RKO (cell line): Measurements from ENCODE around the gene JOSD2.
"Not testable (repeated sequence)": the region's sequence is repeated elsewhere in the genome, so short reads cannot be mapped to it uniquely, and the experiment has no call there.

Experiments used
- DNase-seq: peaks from one replicate; pipeline ENCODE4 v3.0.0-alpha.2; 2016; ENCODE audit warnings: low spot score

JOSD2 gene

GRCh38 chr19:50478901-50479715 lies 31.9 kb downstream of the JOSD2 start:
- DNase-seq, result peak; percentile 54

DNA sequence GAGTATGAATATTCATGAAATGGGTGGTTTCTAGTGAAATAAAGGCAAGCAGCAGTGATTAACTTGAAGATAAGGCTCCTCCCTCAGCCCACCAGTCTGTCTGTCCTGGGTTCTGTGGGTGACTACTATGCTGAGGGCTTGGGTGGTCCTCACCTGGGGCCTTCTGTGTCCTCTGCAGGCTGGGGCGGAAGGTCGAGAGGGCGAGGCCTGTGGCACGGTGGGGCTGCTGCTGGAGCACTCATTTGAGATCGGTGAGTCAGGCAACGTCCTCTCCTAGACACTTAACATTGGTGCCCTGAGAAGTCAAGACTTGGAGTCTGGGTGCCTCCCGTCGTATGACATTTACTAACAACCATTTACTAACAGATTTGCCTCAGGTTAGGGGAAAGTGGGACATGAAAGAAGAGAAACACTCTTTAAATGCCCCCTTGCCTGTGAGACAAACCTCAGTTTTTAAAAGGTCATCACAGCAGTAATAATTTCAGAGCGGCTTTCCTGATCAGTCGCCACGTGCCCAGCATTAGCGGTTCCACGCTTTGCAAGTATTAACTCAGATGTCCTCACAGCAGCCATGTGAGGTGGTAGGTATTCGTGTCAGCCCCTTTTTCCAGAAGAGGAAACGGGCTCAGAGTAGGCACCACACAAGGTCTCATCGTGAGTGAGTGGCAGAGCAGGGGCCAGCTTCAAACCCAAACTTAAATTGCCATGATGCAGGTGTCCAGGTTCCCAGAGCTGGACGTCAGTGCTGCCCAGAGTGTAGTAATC lies 33.1 kb downstream of the JOSD2 start:
- DNase-seq, result no peak

DNA sequence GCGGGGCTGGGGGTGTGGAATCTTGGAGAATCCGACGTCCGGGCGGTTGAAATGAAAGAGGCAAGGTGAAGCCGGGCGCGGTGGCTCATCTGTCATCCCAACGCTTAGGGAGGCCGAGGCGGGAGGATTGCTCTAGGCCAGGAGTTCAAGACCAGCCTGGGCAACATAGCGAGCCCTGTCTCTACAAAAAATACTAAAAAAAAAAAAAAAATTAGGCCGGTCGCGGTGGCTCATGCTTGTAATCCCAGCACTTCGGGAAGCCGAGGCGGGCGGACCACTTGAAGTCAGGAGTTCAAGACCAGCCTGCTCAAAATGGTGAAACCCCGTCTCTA lies 34.1 kb downstream of the JOSD2 start:
- DNase-seq, result no peak

GRCh38 chr19:50476224-50476906 lies 34.6 kb downstream of the JOSD2 start, which contains the start of the genes EMC10 and GARIN5A:
Gene EMC10 (plus strand): TSS chr19:50476507. CDS start chr19:50476545, 38 bp downstream.
Gene GARIN5A (minus strand): TSS chr19:50476848. CDS start chr19:50476388, 460 bp downstream.
- DNase-seq, result peak; percentile 96

DNA sequence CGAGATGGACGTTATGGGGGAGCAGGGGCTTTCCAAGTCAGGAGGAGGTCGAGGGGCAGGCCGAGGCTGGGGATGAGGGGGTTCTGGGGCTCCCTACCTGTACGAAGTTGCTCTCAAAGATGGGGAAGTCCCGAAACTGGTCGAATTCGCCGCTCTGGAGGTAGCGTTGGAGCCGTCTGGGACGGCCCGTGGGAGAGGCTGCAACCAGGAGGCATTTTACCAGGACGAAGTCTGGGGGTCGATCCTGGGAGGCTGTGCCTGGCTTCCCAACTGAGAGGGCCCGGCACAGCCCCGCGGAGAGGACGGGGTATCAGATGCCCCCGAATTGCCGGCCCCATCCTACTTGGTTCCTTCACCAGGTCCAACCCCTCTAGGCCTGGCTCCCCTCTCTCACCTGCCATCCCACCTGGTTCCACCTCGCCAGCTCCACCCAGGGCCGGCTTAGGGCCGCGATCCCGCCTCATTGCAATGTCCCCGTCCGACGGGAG lies 35.2 kb downstream of the JOSD2 start:
- DNase-seq, result no peak

DNA sequence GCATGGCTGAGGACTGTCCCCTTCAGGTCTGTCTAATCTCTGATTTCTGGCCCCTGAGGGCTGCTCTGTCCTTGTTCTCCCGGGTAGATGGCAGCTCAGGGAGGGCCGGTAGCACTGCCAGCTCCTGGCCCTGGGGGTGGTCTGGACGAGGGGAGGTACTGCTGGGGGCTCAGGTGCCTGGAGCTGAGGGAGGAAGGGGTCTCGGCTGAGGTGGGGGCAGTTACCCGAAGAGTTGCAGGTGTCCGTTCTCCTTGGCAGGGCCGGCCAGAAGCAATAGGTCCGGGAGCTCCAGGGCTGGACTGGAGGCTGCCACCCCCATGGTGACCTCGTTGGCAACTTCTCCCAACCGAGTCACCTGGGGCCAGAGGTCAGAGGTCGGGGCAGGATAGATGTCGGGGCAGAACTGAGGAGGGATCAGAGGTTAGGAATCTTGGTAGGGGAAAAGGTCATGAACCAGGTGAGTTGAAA lies 35.9 kb downstream of the JOSD2 start:
- no peak for DNase-seq

GRCh38 chr19:50473336-50473735 lies 37.7 kb downstream of the JOSD2 start:
- DNase-seq, result not testable (repeated sequence)

DNA sequence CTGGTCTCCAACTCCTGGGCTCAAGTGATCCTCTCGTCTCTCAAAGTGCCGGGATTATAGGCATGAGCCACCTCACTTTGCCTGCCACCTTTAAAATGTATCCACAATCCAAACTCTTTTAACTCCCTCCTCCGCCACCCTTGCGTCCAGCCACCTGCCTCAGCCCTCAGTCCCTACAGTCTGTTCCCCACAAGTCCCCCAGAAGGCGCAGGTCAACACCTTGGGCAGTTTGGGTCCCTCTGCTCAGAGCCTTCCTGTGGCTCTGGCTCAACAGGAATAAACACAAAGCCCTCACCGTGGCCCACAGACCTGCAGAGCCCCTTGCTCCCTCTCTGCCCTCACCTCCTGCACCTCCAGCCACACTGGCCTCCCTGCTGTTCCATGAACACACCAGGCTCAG lies 42.2 kb downstream of the JOSD2 start:
- no peak for DNase-seq

- DNase-seq, result no peak
Measured at GRCh38 chr19:50467566-50467965, 43.4 kb downstream of the JOSD2 start.

GRCh38 chr19:50466706-50467039 lies 44.3 kb downstream of the JOSD2 start:
- no peak for DNase-seq

GRCh38 chr19:50465986-50466705 lies 44.8 kb downstream of the JOSD2 start:
- DNase-seq, result no peak

DNA sequence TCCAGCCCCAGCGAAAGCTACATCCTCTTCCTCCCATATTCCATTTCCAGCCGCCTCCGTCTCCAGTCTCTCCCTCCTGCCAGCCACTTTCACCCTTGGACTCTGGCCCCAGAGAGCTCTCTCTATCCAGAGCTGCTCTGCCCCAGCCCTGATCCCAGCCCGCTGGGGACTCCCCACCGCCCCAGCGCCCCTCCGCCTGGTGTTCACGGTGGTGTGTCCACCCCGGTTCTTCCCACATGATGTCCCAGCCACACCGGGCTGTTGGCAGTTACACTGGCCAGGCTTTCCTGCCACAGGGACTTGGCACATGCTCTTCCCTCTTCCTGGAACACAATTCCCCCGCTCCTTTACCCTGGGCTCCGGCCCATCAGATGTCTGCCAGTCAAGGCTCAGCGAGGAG lies 46.0 kb downstream of the JOSD2 start:
- no peak for DNase-seq

DNA sequence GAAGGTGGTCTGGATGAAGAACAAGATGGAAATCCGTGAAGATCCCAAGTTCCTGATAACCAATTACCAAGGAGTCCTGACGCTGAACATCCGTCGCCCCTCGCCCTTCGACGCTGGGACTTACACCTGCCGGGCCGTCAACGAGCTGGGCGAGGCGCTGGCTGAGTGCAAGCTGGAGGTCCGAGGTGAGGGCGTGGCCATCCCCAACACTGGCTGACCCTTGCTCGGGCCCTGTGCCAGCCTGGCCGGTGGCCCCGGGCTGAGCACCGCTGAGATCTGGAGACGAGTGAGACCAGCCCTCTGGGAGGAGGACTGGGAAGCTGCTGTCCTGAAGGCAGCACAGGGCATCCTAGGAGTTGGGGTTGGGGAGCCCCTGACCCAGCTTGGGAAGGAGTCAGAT lies 46.6 kb downstream of the JOSD2 start:
- no peak for DNase-seq

DNA sequence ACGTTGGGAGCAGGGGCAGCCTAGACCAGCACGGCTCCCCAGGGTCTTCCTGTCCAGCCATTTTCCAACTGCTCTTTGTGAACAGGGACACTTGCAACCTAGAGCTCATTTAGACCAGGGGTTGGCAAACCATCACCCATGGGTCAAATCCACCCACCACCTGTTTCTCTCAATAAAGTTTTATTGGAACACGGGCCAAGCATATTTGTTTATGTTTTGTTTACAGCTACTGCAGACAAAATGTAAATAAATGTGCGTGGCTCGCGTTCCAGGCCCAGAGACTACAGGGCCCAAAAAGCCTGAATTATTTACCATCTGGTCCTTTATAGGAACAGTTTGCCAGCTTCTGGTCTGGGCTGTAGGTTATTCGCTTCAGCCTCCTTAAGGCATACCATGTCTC lies 48.0 kb downstream of the JOSD2 start:
- DNase-seq, result no peak

- peak; percentile 72 for DNase-seq
Measured at GRCh38 chr19:50461066-50461875, 49.7 kb downstream of the JOSD2 start.

DNA sequence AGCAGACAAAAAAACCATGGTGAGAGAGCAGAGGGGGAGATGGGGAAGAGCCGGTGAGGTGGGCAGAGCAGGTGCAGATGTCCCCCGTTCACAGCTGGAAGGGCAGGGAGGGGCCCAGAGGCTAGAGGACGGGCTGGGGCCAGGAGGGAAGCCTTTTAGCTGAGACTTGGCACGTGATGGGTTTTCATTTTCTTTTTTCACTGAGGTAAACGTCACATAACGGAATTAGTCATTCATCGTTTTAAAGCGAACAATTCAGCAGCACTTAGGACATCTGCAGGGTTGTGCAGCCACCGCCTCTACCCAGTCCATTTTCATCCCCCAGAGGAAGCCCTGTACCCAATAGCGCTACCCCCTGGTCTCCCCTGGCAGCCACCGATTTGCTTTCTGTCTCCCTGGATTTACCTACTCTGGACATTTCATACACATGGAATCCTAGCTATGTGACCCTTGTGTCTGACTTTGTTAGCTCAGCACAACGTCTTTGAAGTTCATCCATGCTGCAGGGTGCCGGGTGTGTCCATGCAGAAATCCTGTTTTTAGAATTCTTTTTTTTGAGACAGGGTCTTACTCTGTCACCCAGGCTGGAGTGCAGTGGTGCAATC lies 50.7 kb downstream of the JOSD2 start:
- DNase-seq, result peak; percentile 51

- no peak for DNase-seq
Measured at GRCh38 chr19:50459638-50460037, 51.4 kb downstream of the JOSD2 start.

DNA sequence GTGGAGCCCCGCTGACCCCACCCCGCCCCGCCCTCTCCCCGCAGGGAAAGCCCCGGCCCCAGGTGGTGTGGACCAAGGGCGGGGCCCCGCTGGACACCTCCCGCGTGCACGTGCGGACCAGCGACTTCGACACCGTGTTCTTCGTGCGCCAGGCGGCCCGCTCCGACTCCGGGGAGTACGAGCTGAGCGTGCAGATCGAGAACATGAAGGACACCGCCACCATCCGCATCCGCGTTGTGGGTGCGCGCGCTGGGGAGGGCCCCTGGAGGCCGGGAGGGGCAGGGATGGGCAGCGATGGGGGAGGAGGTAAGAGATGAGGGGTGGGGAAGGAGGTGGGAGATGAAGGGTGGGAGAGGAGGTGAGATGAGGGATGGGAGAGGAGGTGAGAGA lies 51.9 kb downstream of the JOSD2 start:
- DNase-seq, result no peak

DNA sequence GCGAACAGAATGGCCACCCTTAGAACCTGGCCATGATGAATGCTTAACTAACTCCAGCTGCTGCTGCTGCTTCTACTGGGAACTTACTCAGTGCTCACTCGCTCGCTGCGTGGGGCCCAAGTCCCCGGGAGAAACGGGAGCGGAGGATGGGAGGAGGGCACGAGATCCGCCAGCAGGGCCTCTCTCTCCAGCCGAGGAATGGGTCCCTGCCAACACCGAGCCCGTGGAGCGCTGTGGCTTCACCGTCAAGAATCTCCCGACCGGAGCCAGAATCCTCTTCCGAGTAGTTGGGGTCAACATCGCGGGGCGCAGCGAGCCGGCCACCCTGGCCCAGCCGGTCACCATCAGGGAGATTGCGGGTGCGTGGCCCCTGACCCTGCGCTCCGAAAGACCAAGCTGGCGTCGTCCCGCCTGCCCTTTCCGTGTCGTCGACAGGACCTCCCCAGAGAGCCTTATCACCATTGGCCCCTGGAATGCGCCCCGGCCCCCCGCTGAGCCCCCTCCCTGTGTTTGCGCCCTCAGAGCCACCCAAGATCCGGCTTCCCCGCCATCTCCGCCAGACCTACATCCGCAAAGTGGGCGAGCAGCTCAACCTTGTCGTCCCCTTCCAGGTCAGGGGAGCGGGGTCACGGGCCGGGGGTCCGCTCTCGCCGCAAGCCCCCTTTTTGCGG lies 52.5 kb downstream of the JOSD2 start:
- no peak for DNase-seq

DNA sequence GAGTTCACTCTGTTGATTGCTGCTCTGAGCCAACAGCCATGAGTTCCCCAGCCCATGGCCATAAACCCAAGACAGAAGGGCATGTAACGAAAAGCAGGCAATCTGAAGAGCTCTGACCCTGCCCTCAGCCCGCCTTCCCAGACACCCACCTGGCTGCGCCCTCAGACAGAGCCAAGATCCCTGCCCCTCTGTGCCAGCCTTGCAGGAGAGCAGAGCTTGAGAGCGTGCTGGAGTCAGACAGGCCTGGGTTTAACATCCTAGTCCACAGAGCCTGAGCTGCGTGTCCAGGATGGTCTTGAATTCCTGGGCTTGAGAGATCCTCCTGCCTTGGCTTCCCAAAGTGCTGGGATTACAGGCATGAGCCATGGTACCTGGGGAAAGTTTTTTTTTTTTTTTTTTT lies 53.7 kb downstream of the JOSD2 start:
- no peak for DNase-seq
